KG1 (cell line): Measurements from ENCODE around the gene FAM114A1.

Source experiments
- DNase-seq: peaks from one replicate; lab custom pipeline; 2025; lab: John Stamatoyannopoulos, UW

Gene FAM114A1

DNA sequence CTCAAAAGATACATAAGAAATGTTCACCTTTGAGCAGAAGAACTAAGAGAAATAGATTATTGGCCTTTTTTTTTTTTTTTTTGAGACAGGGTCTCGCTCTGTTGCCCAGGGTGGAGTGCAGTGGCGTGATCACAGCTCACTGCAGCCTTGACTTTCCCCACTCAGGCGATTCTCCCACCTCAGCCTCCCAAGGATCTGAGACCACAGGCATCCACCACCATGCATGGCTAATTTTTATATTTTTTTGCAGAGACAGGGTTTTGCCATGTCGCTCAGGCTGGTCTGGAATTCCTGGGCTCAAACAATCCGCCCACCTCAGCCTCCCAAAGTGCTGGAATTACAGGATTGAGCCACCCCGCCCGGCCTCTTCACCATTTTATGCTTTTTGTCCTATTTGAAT, 8.1 kb upstream of the FAM114A1 start:
- no peak for DNase-seq

DNA sequence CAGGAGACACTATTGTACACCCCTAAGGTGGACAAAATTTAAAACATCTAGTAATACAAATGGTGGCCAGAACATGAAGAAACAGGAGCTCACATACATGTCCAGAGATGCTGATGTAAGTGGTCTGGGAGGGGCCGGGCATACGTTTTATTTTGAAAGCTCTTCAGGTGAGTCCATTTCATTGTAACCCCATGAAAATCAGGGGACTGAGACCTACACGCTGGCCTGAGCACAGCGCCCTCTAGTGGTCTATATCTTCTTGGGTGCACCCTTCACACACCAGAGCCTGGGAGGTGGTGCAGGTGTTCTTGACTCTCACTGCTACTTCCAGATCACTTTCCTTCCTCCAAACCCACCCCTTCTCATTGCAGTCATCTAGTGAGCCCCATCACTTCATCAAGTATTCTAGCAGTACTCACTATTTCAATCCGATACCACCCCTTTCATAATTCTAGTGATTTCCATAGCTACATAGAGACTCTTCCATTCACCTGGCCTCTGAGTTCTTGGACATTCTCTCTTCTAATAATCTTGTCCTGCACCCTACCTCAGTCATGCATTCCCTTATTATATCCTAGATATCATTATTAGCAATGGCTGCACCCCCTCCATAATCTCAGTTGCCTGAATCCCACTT, 6.7 kb upstream of the FAM114A1 start:
- DNase-seq = no peak

DNA sequence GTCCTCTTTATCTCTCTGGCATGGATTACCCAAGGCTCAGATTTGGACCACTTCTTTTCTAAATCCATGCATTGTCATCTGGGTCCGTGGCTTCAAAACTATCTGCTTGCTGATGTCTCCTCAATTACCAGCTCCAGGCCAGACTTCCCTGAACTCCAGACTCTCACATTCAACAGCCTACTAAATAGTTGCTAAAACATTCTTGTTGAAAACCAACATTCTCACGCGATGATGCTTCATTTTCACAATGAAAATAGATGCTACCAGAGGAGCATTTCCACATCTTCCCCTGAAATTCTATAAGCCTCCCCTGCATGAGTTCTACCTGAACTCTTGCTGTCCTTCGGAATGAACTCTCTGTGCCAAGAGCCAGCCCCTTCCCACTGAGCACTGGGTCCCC, 5.8 kb upstream of the FAM114A1 start:
- no peak for DNase-seq

DNA sequence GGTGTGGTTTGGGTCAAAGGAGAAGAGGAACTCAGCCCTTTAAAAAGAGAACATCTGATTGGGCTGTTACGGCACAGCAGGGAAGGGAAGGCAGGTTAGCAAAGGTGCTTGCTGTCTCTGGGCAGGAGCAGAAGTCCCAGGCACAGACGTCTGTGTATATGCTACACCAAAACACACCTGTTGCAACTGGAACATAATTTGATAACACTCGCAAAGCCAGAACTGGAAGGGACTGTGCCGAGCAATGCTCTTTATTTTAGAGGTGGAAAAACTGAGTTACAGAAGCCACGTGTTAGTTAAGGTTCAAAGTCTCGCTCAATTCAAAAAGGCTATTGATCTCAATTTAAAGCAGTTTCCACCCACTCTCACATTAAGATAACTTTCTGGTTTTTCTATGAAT, 2.2 kb upstream of the FAM114A1 start:
- no peak for DNase-seq

DNA sequence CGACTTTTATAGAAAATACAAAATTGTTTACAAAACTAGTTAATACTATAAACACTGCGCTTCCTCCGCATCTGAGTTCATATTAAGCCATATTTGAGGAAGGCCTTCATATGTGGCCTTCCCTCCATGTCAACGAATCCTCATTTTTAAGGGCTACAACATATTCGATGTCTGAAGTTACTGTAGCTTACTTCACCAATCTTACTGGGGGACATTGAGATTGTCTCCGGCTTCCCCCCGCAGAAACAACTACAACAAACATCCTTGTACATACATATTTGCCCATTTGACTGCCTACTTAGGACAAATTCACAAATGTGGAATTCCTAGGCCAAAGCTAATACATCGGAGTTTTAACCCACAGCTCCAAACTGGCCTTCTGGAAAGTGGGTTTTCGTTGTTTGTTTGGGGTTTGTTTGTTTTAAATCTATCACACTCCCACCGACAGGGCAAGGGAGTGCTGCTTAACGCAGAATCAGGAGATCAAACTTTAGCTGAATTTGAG, 581 bp upstream of the FAM114A1 start:
- DNase-seq = no peak

DNA sequence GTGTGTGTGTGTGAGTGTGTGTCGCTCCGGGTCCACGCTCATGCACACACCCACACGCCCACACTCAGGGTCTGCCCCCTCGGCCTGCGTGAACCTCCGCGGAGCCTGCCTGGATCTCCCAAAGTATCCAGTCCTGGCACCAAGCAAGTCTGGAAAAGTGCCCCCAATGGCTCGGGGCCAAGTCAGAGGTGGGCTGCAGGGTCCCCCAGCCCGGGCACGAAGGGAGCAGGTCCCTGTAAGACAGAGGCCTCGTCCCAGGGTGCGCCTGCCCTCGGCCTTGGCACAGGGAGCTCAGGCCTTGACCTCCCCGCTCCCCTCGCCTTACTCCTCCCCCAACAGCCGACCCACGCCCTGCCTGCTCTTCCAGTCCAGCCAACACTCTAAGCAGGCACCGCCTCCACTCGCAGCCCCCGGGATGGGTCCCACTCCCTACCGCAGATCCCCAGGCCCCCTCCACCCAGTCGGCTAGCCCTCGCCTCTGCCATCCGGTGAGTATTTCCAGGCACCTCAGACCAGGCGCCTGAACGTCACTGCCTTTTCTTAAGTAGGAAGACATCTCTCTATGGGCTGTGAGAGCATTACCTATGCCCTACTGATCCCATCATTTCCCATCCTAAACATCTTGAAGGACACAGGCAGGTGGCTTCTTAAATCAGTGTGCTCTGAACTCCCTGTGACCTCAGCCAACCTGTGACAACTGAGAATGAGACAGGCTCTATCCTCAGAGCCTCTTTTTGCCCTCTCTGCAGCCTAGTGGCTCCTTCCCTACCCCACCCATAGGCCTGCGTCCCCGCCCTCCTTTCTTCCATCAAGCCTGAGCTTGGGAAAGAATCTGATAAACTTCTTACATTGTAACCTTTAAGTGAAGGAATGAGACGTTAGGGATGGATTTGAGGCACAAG, 704 bp downstream of the FAM114A1 start:
- DNase-seq = no peak

DNA sequence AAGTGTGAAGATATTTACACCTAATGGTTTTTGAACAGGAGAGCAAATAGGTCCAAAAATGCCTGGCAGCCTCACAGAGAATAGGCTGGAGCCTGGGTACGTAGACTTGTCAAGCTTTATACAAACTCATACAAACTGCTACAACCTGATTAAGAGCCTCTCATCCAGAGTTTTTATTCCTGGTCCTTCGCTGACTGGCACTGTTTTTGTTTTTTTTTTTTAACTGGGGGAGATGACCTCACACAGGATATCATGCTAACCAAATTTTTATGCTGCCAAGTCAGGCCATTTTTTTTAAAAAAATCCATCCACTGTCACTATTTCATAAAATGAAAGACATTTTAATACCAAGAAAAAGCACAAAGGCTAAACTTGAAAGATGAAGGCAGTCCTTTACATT, 1.9 kb downstream of the FAM114A1 start:
- DNase-seq = no peak

DNA sequence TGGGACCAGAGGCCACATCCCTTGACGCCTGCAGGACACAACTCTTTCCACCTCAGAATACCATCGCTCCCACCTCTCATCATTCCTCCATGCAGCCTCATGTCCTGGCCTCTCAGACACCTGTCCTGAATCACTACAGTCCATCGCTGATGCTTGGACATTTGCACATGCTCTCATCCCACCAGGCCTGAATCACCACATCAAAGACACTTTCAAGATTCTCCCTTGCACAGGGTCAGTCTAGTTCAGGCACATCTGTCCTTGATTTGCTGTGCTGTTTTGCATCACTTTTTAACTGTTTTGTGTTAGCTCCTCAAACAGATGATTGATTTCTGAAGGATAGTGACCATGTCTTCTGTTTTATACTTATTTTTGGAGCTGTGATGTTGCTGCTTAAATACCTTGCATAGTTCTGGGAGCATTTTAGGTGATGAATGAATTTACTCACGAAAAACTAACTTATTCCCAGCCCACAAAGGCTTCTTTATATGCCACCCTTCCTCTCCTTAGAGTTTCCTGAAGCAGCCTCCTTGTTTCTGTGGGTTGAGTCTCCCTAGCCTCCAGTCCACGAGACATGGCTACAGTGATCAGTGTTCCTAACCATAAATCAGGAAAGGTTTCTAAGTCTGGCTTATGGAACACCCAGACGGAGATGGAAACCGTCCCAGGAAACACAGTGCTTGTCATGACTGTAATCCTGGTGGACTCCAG, 2.6 kb downstream of the FAM114A1 start:
- no peak for DNase-seq

DNA sequence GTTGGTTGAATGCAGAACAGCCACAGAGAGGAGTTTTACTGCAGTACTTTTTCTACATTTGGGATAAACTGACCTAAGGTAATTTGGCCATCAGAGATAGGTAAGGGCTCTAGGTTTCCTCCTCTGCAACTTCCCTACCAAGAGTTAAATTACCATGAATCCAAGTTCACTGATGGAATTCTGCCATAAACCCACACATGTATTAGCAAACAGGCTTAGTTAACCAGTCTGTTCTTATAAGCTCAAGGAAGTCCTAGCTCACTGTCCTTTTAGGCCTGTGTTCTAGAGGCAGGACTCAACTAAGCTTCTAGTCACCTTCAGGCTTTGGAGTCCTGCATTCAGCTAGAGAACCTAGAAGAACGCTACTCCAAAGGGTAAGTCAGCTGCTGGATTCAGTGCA, 4.0 kb downstream of the FAM114A1 start:
- DNase-seq = no peak

DNA sequence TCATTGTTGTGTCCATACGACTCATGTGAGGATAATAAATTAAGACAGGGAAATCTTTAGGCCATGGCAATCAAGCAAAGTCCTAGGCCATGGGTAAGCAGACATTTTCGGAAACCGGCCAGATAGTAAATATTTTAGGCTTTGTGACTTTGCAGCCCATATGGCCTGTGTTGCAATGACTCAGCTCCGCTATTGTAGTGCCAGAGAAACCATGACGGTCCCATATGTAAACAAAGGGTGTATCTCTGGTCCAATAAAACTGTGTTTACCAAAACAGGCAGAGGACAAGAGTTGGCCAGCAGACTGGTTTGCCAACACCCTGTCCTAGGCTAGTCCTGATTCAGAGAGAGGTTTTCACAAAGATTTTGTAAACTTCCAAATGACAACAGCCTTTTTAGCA, 5.0 kb downstream of the FAM114A1 start:
- no peak for DNase-seq

DNA sequence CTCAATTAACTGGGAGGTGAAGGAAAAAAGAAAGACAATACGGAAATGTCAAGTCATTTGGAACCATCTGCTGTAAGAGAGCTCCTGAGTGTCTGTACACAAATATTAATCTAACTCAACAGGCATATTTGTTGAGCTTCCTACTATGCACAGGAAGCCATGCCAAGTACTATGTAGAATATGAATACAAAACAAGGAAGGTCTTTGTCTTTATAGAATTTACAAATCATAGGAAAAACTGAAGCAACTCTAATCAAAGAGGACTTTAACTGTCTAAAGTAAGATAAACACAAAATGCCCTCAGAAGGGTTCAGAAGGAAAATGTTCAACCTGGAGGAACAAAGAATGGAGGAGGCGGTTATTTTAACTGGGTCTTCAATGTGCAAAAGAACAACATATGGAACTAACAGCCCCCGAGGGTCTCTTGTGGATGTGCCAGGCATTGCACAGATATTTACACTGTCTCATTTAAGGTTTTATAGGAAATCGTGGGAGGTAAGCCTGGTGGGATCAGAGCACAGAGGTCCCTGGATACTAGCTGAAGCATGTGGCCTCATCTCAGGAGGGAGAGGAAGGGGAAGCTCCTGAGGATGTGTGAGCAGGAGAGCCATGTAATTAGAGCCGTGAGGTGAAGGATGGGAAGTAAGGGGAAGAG, 5.8 kb downstream of the FAM114A1 start:
- DNase-seq = no peak

DNA sequence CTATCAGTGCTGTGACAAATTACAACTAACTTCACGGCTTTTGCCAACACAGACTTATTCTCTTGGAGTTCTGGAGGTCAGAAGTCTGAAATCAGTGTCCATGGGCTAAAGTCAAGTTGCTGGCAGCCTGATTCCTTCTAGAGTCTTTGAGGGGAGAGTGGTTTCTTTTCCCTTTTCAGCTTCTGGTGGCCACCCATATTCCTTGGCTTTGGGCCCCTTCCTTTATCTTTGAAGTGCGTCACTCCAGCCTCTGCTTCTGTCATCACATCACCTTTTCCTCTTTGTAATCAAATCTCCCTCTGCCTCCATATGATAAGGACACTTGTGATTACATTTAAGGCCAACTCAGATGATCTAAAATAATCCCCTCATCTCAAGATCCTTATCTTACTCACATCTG, 9.0 kb downstream of the FAM114A1 start:
- no peak for DNase-seq

DNA sequence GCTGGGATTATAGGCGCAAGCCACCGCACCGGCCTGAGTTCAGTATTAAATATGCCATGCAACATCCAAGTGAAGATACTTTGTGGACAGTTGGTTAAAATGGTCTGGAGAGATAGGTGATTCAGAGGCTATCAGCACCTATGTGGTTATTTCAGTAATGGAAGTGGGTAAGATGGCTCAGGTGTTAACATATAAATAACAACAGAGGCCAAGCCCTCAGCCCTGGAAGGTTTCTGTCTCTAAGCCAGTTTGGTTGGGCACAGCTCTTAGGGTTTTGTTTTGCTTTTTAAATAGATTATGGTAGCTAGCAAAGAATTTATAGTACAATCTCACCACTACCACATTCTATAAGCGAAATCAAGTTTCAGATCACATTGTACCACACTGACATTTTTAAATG, 16.6 kb downstream of the FAM114A1 start:
- DNase-seq = no peak

DNA sequence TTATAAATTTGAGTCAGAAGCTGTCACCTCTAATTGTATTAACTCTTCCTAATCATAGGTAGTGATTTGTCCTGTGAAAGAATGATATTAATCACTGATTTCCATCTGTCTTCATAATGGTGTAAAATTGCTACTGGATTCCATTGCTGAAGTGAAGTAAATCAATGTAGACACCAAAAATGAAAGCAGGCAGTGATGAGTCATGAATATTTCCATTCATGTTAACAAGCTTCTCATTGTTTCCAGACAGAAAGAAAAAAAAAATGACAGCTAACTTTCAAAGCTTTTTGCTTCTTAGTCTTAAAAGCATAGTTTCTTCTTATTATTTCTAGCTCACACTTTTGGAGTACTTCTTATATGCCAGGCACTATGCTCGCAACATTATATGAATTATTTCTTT, 21.5 kb downstream of the FAM114A1 start:
- no peak for DNase-seq

DNA sequence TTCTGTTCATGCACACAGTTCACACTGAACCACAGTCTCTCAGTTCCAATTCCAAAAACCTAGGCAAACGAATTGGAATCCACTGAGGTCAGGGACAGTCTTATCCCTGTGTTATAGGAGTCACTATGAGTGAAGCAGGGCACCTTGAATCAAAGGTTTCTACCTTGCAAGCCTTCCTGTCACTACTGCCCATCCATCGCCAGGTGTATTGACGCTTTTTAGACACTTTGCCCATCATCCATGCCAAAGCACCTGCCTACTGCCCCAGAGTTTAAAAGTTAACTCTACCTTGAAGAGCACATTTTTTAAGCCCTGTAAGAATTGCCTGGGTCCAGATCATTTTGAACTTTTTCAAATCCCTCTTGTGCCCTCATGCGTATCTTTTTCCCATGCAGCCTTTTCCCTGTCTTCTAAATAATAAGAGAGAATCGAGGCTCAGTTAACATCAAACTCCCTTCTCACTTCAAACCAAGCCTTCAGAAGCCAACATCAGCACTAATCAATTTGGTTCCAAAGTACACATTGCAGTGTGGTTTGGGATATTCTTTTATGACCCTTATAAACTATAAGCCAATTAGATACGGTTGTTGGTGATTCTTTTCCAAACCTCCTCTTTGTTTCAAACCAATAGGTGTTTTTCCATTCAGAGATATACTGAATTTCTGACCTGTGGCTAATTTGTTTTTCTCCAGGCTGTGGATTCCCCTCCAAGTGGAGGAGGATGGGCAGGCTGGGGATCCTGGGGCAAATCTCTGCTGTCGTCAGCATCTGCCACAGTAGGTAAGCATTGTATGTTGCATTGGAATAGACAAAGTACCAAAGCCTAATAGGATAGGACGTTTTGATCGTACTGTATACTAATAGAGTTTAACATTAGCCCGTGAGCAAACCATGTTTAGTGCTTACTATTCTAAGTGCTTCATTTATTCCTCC, 23.7 kb downstream of the FAM114A1 start:
- no peak for DNase-seq

DNA sequence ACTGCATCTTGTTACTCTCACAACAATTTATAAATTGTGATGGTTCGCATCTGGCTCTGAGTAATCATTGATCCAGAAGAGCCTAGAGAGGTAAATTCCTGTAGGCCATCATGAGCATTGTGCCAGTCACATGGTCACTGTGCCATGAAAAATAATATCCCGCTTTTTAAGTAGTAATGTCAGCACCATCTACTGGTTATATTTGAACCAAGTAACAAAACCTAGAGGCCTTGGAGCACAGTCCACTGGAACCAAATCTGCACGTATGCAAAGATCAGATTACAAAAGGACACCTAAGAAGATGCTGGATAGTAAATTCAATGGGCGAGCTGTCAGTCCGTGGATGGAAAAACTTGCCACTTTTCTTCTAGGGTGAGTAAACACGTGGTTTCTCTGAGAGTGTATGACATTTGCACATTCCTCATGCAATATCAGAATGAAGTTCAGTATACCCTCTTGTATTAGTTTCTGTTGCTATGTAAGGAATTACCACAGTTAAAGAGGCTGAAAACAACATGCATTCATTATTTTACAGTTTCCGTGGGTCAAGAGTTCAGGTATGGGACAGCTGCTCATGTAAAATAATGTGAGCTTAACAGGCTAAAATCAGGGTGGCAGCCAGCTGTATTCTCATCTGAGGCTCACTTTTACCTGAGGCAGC, 26.8 kb downstream of the FAM114A1 start:
- no peak for DNase-seq

DNA sequence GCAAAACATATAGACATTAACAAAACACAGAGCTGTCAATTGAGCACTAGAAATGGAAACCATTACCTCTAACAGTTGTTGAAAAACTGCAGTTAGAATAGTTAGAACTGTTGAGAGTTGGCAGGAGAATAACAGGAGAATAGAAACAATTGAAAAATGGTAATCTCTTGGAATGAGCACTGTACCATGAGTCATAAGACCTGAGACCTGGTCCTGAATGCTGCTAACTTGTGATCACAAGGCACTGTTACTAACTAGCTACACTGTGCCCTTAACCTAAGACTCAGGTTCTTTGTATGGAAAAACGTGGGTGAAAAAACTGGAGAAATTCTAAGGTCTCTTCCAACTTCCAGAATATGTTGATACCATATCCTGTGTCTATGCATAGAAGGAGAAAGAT, 29.3 kb downstream of the FAM114A1 start:
- no peak for DNase-seq

DNA sequence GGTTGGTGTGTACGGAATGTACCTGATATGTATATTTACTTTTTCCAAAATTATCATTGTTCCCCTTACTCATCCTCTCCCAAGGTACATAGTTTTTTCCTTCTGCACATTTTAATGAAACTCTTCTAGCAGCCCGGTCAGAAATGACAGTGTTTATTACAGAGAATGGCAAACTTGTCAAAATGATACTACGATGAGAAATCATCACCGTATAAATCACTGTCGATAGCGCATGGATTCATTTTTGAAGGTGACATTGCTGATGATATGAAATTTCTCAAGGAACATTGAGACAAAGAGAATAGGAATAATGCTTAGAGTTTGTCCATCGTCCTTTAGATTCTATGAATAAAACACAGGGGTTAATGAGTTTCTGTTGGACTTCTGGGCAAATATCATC, 30.6 kb downstream of the FAM114A1 start:
- DNase-seq = no peak

DNA sequence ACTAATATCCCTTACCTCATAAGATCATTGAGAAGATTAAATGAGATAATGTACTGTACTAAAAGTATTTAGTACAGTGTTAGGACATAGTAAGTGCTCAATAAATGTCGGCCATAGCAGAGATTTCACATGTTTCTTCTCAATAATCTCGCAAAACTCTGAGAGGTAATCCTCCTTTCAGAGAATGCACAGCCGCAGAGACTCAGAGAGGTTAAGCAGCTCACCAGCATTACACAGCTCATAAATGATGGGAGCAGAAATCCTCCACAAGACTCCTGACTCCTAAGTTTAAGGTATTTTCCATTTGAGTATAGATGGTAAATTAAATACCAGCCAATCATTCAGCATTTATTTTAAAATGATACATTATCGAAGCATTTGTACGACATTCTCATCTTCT, 34.6 kb downstream of the FAM114A1 start:
- no peak for DNase-seq

DNA sequence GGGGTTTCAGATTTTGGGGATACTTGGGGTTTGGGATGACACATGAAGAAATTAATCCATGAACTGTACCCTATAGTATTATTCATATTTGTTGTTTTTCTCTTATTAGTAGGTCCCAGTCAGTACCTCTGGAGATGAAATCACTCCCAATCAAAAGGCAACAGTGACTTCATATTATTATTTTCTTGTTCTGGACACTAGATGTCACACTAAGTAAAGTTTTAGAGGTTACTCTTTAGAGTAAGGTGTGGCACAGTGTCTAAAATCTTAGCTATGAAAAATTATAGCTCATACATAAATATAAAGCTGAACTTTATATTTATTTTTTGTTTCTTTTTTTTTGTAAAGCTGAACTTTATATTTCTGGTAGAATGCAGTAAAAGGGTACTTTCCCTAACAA, 35.1 kb downstream of the FAM114A1 start:
- DNase-seq = peak; percentile 9
